CD8-positive, alpha-beta memory T cell (primary cell): ENCODE results near the gene TRIM68. TPM values are rescaled to one million over a fixed set of nuclear protein-coding genes. Genes with fewer than 3 reads are reported as not detected.

Experiments
- CTCF ChIA-PET: fragments of 350-600 bp; sonication (Branson Sonifier 250); formaldehyde crosslinking; loops from one replicate; lab custom pipeline; 2021; ENCODE audit warnings: antibody characterized with exemption; lab: Charles Lee
- POLR2A ChIA-PET: fragments of 350-600 bp; sonication (Branson Sonifier 250); formaldehyde crosslinking; loops from one replicate; lab custom pipeline; 2021; ENCODE audit warnings: antibody characterized with exemption; lab: Charles Lee
- DNase-seq, 5 donors: peaks; one replicate each; pipeline versions ENCODE4 v3.0.0 to v3.0.0-alpha.2; 2020 to 2022; ENCODE audit warnings: mixed read lengths in 1 of 5
- H3K27ac ChIP-seq: one replicate; pipeline ENCODE4 v1.7.0; 2013; ENCODE audit warnings: low read depth, mild to moderate bottlenecking, low read length, moderate library complexity
- H3K27me3 ChIP-seq: 2 replicates; pipeline ENCODE4 v1.7.0; 2013; ENCODE audit warnings: low read length, mild to moderate bottlenecking; ENCODE audit not compliant: insufficient read depth, poor library complexity, severe bottlenecking
- H3K36me3 ChIP-seq: 2 replicates; pipeline ENCODE4 v1.7.0; 2013; ENCODE audit warnings: mild to moderate bottlenecking, low read length, moderate library complexity; ENCODE audit not compliant: insufficient read depth
- H3K4me1 ChIP-seq: 2 replicates; pipeline ENCODE4 v1.7.0; 2013; ENCODE audit warnings: mild to moderate bottlenecking, low read length, moderate library complexity; ENCODE audit not compliant: insufficient read depth
- H3K4me3 ChIP-seq: 2 replicates; pipeline ENCODE4 v1.7.0; 2013; ENCODE audit warnings: mild to moderate bottlenecking, low read length
- H3K9me3 ChIP-seq: 2 replicates; pipeline ENCODE4 v1.7.0; 2013; ENCODE audit warnings: mild to moderate bottlenecking, low read length
- H3K27ac Mint-ChIP-seq, 8 donors: one replicate each; pipeline ENCODE4 v1.8.0; 2020 to 2021; ENCODE audit warnings: mixed read lengths in 8 of 8, mild to moderate bottlenecking in 6 of 8, inconsistent platforms in 3 of 8, moderate library complexity in 3 of 8
- H3K27me3 Mint-ChIP-seq, 2 donors: one replicate each; pipeline ENCODE4 v1.8.0; 2020 to 2021; ENCODE audit warnings: mixed read lengths in 2 of 2, mild to moderate bottlenecking in 1 of 2, moderate library complexity in 1 of 2
- H3K36me3 Mint-ChIP-seq, 3 donors: one replicate each; pipeline ENCODE4 v1.8.0; 2020 to 2021; ENCODE audit warnings: mixed read lengths in 3 of 3, inconsistent platforms in 1 of 3, mild to moderate bottlenecking in 1 of 3
- H3K4me1 Mint-ChIP-seq, 3 donors: one replicate each; pipeline ENCODE4 v1.8.0; 2020 to 2021; ENCODE audit warnings: mixed read lengths in 3 of 3, inconsistent platforms in 1 of 3, mild to moderate bottlenecking in 1 of 3
- H3K4me3 Mint-ChIP-seq, 7 donors: one replicate each; pipeline ENCODE4 v1.8.0; 2020 to 2021; ENCODE audit warnings: mixed read lengths in 7 of 7, mild to moderate bottlenecking in 6 of 7, moderate library complexity in 4 of 7, inconsistent platforms in 2 of 7
- H3K9me3 Mint-ChIP-seq, 5 donors: one replicate each; pipeline ENCODE4 v1.8.0; 2020 to 2022; ENCODE audit warnings: mixed read lengths in 5 of 5, mild to moderate bottlenecking in 3 of 5, moderate library complexity in 2 of 5, inconsistent platforms in 1 of 5
- polyA plus RNA-seq: library from polyadenylated mRNA; unstranded; fragments of 300-500 nt; fragmentation: Illumina TruSeq; gene quantifications from one replicate; pipeline ENCODE4 v1.2.3, GENCODE V29; 2021
- total RNA-seq, 2 experiments: library from RNA; stranded (reverse); gene quantifications; one replicate each; pipeline ENCODE4 v1.2.3, GENCODE V29; 2021

The TRIM68 gene
- total and polyA plus RNA-seq, 3 experiments from 2014 or later: 11.8 to 14.9 (median 12.2) TPM

- Mint-ChIP-seq H3K27ac (no peak overlapping the region), H3K4me3 (no peak overlapping the region), H3K4me1 (no peaks in the 10 kb centered on the region), H3K9me3 (peaks cover 0 to 12% (median 6%) of the 10 kb centered on the region in 5 donors), H3K36me3 (peaks cover 0 to 5% (median 0%) of the 10 kb centered on the region in 3 donors), H3K27me3 (peaks cover 8 to 55% of the 10 kb centered on the region in 2 donors)
- no peak for DNase-seq
- no peaks in the 10 kb centered on the region for H3K4me1 ChIP-seq
- H3K4me3 ChIP-seq: no peak overlapping the region
- POLR2A ChIA-PET: no interaction called here
- H3K27ac ChIP-seq: no peak overlapping the region
- no peaks in the 10 kb centered on the region for H3K9me3 ChIP-seq
- no peaks in the 10 kb centered on the region for H3K27me3 ChIP-seq
- H3K36me3 ChIP-seq: no peaks in the 10 kb centered on the region
- CTCF ChIA-PET: no interaction called here
These were observed 47.6 kb downstream of the TRIM68 start for GRCh38 chr11:4560467-4560866.

- Histone ChIP-seq H3K4me1 (no peaks in the 10 kb centered on the region), H3K27me3 (no peaks in the 10 kb centered on the region), H3K27ac (no peak overlapping the region), H3K4me3 (no peak overlapping the region), H3K9me3 (no peaks in the 10 kb centered on the region), H3K36me3 (no peaks in the 10 kb centered on the region)
- ChIA-PET CTCF (no interaction called here), POLR2A (no interaction called here)
- H3K36me3 Mint-ChIP-seq: peaks cover 0 to 5% (median 0%) of the 10 kb centered on the region in 3 donors
- H3K27ac Mint-ChIP-seq: no peak overlapping the region
- peaks cover 12 to 58% of the 10 kb centered on the region in 2 donors for H3K27me3 Mint-ChIP-seq
- no peaks in the 10 kb centered on the region for H3K4me1 Mint-ChIP-seq
- DNase-seq: no peak
- peaks cover 0 to 12% (median 6%) of the 10 kb centered on the region in 5 donors for H3K9me3 Mint-ChIP-seq
- H3K4me3 Mint-ChIP-seq: no peak overlapping the region
These were observed 48.2 kb downstream of the TRIM68 start for GRCh38 chr11:4559527-4560440.

GRCh38 chr11:4551346-4551979 lies 56.6 kb downstream of the TRIM68 start:
- no peaks in the 10 kb centered on the region for H3K27me3 ChIP-seq
- H3K4me1 ChIP-seq: no peaks in the 10 kb centered on the region
- ChIA-PET POLR2A (no interaction called here), CTCF (interaction anchor here (2.5 kb wide), 1 partner anchor 365 kb away, joined by 7 read pairs; no protein-coding TSS in a partner anchor)
- Mint-ChIP-seq H3K9me3 (peaks cover 0 to 2% (median 0%) of the 10 kb centered on the region in 5 donors), H3K4me3 (no peak overlapping the region), H3K4me1 (no peaks in the 10 kb centered on the region), H3K27me3 (peaks cover 18 to 54% of the 10 kb centered on the region in 2 donors), H3K36me3 (no peaks in the 10 kb centered on the region), H3K27ac (no peak overlapping the region)
- H3K9me3 ChIP-seq: no peaks in the 10 kb centered on the region
- no peak overlapping the region for H3K27ac ChIP-seq
- no peak overlapping the region for H3K4me3 ChIP-seq
- no peak for DNase-seq
- no peaks in the 10 kb centered on the region for H3K36me3 ChIP-seq

Other genes with a start within 250 kb of the TRIM68 start
- gene OR52B4, start 239.8 kb downstream of the TRIM68 start, total RNA-seq: not detected
- gene OR52B4, start 239.8 kb downstream of the TRIM68 start, polyA plus RNA-seq: not detected
- gene TRIM21, start 214.5 kb downstream of the TRIM68 start, total RNA-seq: 10 to 100 TPM; 22.8 to 23.9 TPM
- 56.5 TPM for gene TRIM21, start 214.5 kb downstream of the TRIM68 start, polyA plus RNA-seq
- not detected for gene OR52K2, start 158.9 kb downstream of the TRIM68 start, total RNA-seq
- not detected for gene OR52K2, start 158.9 kb downstream of the TRIM68 start, polyA plus RNA-seq
- gene OR52K1, start 125.6 kb downstream of the TRIM68 start, total RNA-seq: not detected
- gene OR52K1, start 125.6 kb downstream of the TRIM68 start, polyA plus RNA-seq: not detected
- not detected for gene OR52M1, start 63.0 kb downstream of the TRIM68 start, total RNA-seq
- not detected for gene OR52M1, start 63.0 kb downstream of the TRIM68 start, polyA plus RNA-seq
- not detected for gene OR52I2, start 26.5 kb downstream of the TRIM68 start, total RNA-seq
- gene OR52I2, start 26.5 kb downstream of the TRIM68 start, polyA plus RNA-seq: not detected
- not detected for gene OR52I1, start 14.2 kb downstream of the TRIM68 start, total RNA-seq
- gene OR52I1, start 14.2 kb downstream of the TRIM68 start, polyA plus RNA-seq: not detected
- not detected for gene OR51D1, start 29.2 kb upstream of the TRIM68 start, total RNA-seq
- gene OR51D1, start 29.2 kb upstream of the TRIM68 start, polyA plus RNA-seq: not detected
- not detected for gene OR51E1, start 35.8 kb upstream of the TRIM68 start, total RNA-seq
- gene OR51E1, start 35.8 kb upstream of the TRIM68 start, polyA plus RNA-seq: not detected
- gene OR51E2, start 89.6 kb upstream of the TRIM68 start, total RNA-seq: not detected
- gene OR51E2, start 89.6 kb upstream of the TRIM68 start, polyA plus RNA-seq: not detected
- gene MMP26, start 96.6 kb upstream of the TRIM68 start, total RNA-seq: not detected
- gene MMP26, start 96.6 kb upstream of the TRIM68 start, polyA plus RNA-seq: not detected
- gene OR51F1, start 161.7 kb upstream of the TRIM68 start, total RNA-seq: not detected
- gene OR51F1, start 161.7 kb upstream of the TRIM68 start, polyA plus RNA-seq: not detected
- gene OR52R1, start 196.1 kb upstream of the TRIM68 start, total RNA-seq: not detected
- not detected for gene OR52R1, start 196.1 kb upstream of the TRIM68 start, polyA plus RNA-seq
- not detected for gene OR51F2, start 213.1 kb upstream of the TRIM68 start, total RNA-seq
- not detected for gene OR51F2, start 213.1 kb upstream of the TRIM68 start, polyA plus RNA-seq
- gene OR51S1, start 241.0 kb upstream of the TRIM68 start, total RNA-seq: not detected
- gene OR51S1, start 241.0 kb upstream of the TRIM68 start, polyA plus RNA-seq: not detected